GM18907 (cell line): ENCODE results near the gene GIGYF2.

Source experiments
- ATAC-seq: cut with Tn5 transposase; IDR thresholded peaks from one replicate; pipeline ENCODE4 v1.9.1; 2021; ENCODE audit warnings: mild to moderate bottlenecking, moderate library complexity; ENCODE audit not compliant: unreplicated experiment

GIGYF2 gene

GRCh38 chr2:232876161-232876977 lies 179.2 kb downstream of the GIGYF2 start:
- no peak for ATAC-seq

DNA sequence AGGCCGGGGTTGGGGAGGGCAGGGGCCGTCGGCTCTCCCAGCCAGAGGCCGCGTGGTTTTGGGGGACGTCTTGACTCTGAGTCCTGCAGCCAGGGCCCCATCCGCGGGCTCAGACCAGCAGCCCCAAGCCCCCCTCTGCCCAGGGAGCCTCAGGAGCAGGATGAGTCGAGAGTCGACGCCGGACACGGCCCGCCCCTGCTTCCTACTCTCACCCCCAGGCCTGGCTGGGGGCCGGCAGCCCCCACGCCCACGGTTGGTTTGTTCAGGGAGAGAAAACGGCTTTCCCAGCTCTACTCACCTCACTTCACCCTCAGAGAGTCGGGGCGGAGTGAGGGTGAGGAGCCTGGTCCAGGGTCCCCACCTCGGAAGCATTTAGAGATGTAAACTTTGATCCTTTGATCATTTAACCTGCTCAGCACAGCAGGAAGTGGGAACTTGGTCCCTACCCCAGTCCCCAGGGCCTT lies 179.9 kb downstream of the GIGYF2 start:
- no peak for ATAC-seq

GRCh38 chr2:232877940-232878511 lies 180.9 kb downstream of the GIGYF2 start:
- no peak for ATAC-seq

DNA sequence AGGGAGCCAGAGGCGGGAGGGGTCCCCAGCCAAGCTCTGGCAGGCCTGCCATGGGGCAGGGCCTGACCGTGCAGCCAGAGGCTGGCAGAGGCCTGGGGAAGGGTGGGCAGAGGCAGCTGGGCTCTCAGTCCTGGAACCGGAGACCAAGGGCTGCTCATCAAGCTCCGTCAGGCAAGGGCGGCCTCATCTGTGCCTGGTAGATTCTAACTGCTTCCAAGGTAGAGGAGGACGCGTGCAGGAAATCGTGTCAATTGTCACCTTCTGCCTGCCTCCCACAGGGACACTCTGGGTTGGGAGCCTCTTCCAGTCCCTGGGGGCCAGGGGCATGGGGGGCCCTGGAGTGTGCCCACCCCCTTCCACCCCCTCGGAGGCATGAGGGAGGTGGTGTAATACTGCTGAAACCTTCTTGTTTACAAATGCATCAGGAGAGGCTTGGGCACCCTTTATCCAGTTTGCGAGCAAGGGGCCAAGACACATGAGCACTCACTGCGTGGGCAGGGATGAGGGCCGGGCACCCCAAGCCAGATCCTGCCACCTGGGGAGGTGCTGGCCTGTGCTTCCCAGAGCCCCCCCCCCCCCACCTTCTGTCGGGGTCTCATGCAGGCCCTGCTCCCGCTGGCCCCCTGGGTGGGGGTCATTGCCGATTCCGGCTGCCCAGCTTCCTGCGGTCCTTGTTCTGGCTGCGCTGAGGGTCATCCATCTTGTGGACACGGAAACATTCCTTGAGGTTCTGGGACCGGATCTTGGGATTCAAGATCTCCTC lies 181.9 kb downstream of the GIGYF2 start:
- no peak for ATAC-seq

DNA sequence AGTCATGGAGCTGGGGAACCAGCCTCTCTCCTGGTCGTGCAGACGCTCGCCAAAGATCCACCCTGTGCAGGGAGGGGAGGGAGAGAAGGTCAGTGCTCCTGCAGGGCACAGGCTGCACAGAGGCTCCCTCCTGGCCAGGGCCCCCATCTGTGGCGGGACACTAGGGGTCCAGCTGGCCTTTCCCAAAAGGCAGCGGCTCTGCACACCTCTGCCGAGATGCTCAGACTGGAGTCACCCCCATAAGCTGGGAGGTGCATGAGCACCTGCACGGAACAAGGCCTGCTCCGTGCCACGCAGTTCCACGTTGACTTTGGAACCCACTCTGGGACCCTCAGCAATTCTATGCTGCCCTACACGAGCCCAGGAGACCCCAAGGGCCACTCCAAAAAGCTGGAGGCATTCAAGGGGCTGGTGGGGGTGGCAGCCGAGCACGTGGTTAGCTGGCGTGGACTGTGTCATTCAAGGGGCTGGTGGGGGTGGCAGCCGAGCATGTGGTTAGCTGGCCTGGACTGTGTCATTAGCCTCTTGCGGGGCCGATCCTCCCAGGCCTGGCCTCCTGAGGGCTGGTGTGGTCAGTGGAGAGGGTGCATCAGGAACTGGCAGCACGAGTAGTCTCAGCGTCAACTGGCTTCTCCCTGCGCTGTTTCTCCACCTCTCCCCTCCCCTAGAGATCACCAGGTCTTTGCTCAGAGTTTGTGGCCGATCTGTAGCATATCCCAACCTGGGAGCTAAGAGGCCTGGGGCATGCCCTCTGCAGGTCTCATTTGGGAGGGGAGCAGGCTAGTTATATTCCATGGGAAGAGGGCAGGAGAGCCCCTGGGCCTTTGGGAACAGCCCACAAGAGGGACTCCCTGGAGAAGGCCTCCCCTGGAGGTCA lies 182.7 kb downstream of the GIGYF2 start:
- ATAC-seq: no peak

GRCh38 chr2:232880764-232881351 lies 183.7 kb downstream of the GIGYF2 start:
- ATAC-seq: no peak

DNA sequence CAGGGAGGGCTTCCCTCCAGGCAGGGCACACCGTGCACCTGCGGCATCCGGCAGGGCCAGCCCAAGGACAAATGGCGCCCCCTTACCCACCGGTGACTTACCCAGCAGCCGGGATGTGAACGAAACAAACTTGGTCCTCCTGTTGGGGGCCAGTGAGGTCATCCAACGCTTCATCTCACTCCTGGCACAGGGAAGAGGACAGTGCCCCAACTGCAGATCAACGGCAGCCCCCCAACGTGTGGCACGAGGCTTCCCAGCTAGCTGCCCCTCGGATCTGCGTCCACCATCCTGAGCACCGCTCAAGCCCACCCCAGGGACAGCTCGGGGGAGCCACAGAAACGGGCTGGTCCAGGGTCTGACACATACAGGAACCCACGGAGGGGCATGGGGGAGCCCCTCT lies 185.0 kb downstream of the GIGYF2 start:
- no peak for ATAC-seq

DNA sequence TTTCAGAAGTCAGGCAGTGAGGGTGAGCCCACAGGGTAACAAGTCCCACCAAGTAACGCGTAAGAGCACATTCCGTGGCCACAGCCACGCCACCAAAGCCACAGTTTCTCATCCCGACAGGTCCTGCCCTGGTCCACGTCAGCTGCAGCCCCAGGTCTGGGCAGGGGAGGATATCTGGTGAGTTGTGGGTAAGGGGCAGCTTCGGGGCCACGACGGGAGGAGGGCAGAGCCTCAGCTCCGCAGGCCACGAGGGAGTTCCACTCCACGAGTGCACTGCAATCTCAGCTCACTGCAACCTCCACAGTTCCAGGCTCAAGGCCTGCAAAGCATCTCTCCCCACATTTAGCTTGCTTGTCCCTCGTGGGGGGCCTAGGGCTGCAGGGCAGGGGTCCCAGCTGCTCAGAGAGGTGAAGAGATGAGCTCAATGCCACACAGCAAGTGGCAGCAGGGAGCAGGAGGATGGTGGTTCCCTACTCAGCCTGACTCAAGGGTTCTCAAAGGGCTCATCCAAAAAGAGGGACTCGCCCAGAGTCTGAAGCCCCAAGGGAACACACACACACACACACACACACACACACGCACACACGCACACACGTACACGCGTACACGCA lies 185.5 kb downstream of the GIGYF2 start:
- no peak for ATAC-seq

DNA sequence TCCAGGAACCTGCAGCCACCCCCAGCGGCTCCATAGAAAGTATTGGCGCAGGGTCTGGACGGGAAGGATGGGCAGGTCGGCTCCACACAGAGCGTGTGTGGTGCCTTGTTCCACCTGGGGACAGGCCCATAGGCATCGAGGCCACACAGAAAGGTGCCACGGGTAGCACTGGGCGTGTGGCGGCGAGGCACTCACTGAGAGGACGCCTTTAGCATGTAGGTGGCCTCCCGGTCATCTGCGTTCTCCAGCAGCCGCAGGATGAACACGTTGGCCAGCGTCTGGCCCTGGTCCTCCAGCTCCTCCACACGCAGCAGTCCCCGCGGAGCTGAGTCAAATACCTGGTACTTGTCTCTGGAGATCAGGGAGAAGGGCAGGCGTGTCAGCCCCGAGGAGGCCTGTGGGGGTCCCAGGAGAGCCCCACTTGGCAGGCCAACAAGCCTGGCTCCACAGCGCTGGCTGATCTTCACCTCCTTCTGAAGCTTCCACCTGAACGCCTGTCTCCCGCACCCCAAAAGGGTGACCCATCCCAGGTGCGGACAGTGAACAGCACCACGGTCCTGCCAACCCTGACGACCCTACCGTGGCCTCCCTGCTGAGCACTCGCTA lies 186.1 kb downstream of the GIGYF2 start:
- ATAC-seq: no peak

- no peak for ATAC-seq
Measured at GRCh38 chr2:232884001-232884421, 186.9 kb downstream of the GIGYF2 start.

DNA sequence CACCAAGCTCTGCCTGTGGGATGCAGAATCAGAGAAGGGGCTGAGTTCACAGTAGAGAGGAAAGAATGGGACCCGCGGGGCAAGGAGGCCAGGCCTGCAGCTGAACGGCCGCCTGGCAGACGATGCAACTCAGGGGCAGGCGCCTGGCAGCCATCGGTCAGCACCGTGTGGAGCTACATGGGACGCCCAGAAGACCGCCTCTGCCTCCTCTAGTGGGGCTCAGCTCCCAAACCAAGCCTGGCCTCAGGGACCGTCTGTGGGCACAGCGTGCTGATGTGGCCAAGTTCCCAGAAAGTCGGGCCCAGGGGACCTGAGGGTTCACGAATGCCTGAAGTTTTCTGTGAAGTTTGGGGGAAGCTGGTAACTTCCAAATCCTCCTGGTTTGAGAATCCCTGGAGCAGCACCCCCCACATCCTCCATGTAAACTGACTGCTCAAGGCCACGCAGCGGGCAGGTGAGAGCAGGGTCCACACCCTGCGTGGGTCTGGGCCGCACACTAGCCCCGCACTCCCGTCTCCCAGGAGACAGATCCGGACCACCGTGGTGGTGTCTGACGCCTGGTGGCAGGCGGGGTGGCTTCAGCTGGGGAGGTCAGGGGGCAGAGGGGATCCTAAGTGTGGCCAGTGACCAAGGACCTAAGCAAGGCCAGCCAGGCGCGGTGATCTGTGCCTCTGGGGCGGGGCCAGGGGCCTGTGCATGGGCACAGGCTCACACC lies 187.6 kb downstream of the GIGYF2 start:
- no peak for ATAC-seq

DNA sequence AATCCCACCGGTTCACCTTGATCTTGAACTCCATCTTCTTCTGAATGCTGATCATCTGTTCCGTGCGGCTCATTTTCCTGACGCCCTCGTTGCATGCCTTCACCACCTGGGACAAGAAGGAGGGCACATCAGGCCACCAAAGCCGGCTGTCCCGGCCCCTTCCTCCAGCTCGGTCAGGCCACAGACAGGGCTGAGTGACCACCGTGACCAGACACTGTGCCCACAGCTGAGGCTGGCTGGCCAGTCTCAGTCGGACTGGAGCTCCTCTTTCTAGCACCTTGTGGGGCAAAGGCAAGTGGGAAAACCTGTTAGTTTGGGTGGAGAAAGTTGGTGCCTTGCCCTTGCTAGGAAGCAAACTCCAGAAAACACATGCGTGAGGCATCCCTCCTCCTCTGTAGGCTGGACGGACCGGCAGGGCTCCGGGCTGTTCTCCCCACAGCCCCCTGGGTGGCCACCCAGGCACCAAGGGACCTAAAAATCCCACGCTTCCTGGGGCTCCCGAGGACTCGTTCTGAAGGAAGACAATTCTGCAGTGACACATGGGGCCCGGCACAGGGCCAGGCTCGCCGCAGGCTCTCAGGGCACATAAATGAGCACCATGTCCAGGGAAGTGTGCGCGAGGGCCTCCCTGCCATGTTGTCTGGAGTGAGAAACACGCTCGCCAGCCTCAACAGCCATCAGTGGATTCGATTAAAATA lies 188.3 kb downstream of the GIGYF2 start:
- no peak for ATAC-seq

- ATAC-seq: no peak
Measured at GRCh38 chr2:232886176-232886575, 189.0 kb downstream of the GIGYF2 start.

DNA sequence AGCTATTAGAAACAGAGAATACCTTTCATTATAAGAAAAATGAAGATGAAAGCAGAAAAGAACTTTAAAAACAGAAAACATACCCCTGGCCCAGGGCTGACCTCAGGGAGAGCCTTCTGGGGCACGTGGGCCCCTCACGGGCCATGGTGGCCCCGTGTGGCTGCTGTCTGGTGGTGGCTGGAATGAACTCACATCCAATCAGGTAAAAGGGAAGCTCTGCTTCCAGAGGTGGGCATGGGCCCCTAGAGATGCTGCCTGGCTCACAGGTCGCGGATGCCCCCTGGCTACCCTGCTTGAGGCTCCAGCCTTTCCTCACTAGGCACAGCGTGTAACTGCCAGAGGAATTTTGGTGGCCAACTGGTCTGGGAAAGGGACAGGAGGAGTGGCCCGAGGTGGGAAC lies 189.5 kb downstream of the GIGYF2 start:
- no peak for ATAC-seq

DNA sequence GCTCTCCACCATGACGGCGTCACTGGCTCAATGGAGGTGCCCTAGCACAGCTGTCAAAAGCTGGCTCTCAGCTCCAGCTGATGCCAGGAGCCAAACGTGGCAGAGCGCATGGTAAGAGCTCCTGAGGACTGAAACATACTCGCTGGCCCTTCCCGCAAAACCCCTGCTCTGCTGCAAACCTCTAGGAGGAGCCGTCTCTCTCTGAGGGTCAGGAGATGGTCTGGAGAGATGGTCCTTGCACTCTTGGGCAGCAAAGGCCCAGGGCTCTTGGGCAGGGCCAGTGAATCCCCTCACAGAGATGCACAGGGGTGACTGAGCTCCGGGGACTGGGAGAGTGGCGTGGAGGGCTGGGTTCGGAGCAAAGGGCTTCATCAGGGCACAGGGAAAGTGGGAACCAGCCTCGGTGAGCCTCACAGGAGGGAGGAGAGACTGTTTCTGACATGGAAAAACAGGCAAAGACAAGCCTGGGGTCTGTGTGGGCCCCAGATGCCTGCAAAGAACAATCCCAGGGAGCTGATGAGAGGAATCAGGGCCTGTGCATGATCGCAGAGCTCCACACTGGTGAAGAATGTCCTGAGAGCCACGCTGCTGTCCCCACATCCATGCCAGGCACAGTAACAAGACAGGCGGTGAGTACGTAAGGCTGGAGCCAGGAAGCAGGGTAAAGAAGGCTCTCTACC lies 190.2 kb downstream of the GIGYF2 start:
- no peak for ATAC-seq

DNA sequence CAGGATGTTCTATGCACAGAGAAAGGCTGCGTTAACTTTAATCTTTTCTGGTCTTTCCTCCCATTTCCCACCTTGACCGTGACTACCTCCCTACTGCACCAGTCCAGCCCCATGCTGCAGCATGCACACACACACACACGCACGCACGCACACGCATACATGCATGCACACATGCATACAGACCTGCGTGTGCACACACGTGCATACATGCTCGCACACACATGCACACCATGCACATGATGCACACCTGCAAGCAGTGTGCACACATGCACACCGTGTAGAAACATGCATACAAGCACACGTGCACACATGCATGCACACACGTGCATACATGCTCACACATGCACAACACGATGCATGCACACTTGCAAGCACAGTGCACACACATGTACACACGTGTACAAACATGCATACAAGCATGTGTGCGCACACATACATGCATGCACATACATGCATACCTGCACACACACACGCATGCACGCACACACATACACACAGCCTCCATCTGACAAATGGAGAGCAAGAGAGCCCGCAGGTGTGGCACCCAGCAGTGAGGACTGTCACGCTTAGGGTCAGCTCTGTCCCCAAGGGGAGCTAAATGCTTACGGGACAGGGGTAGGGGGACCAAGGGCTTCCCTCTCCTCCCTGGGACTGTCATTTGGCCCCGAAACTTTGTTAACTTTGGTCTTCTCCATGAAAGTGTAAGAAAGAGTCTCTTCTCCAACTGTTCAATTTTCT lies 191.1 kb downstream of the GIGYF2 start:
- ATAC-seq: no peak
